IMR-90 (cell line): ENCODE data around the gene SEMA4B. TPM values are rescaled to one million over a fixed set of nuclear protein-coding genes. Genes with fewer than 3 reads are reported as not detected.
A peak's percentile ranks its signal among the peaks of the same experiment; 100 is the strongest.

ENCODE experiments used
- ATAC-seq: fragments of 200-7000 bp; cut with Tn5 transposase; 2 replicates; pipeline ENCODE4 v1.9.1; 2020; ENCODE audit warnings: low read depth, mild to moderate bottlenecking, moderate library complexity
- BruUV-seq: library from RNA; stranded (reverse); fragments of 400-500 nt; replicated peaks from 2 replicates; lab custom pipeline; 2021; lab: Mats Ljungman, UMichigan
- CTCF ChIA-PET: fragments of 300-600 bp; formaldehyde crosslinking; extraction: SDS; loops from one replicate; lab custom pipeline; 2021; ENCODE audit warnings: antibody characterized with exemption; lab: Yijun Ruan, JAX
- POLR2A ChIA-PET: fragments of 300-600 bp; sonication (Branson Sonifier 250); formaldehyde crosslinking; loops from one replicate; lab custom pipeline; 2022; ENCODE audit warnings: antibody characterized with exemption; ENCODE audit not compliant: unreplicated experiment; lab: Charles Lee
- DNase-seq: peaks from one replicate; pipeline ENCODE4 v3.0.0; 2013
- H2AFZ ChIP-seq: replicated peaks from 2 replicates; pipeline ENCODE3; 2013; ENCODE audit warnings: low read length, mild to moderate bottlenecking; ENCODE audit not compliant: poor library complexity
- H2AK5ac ChIP-seq: 2 replicates; pipeline ENCODE4 v1.6.1; 2013; ENCODE audit warnings: low read depth, low read length, inconsistent platforms
- H2AK9ac ChIP-seq: replicated peaks from 2 replicates; pipeline ENCODE3; 2013; ENCODE audit warnings: mild to moderate bottlenecking, low read depth, low read length, moderate library complexity; ENCODE audit not compliant: poor library complexity
- H2BK120ac ChIP-seq: 2 replicates; pipeline ENCODE4 v1.6.1; 2013; ENCODE audit warnings: low read depth, low read length, inconsistent platforms
- H2BK15ac ChIP-seq: 3 replicates; pipeline ENCODE4 v1.6.1; 2013; ENCODE audit warnings: low read depth, low read length, inconsistent platforms
- H2BK20ac ChIP-seq: 2 replicates; pipeline ENCODE4 v1.6.1; 2013; ENCODE audit warnings: low read depth, mild to moderate bottlenecking, inconsistent platforms, low read length, moderate library complexity
- H2BK5ac ChIP-seq: 2 replicates; pipeline ENCODE4 v1.6.1; 2013; ENCODE audit warnings: mild to moderate bottlenecking, low read depth, low read length, inconsistent platforms; ENCODE audit not compliant: poor library complexity, severe bottlenecking
- H3K14ac ChIP-seq: replicated peaks from 2 replicates; pipeline ENCODE4 v1.6.1; 2013; ENCODE audit warnings: low read depth, low read length, inconsistent platforms
- H3K18ac ChIP-seq: 2 replicates; pipeline ENCODE4 v1.6.1; 2013; ENCODE audit warnings: low read depth, low read length, control low read depth
- H3K23ac ChIP-seq: 2 replicates; pipeline ENCODE4 v1.6.1; 2013; ENCODE audit warnings: low read depth, low read length, inconsistent platforms
- H3K27ac ChIP-seq: 2 replicates; pipeline ENCODE4 v1.5.1; 2013; ENCODE audit warnings: mild to moderate bottlenecking, control low read depth, low read length; ENCODE audit not compliant: insufficient read depth
- H3K27me3 ChIP-seq: 2 replicates; pipeline ENCODE4 v1.6.1; 2013; ENCODE audit warnings: low read length; ENCODE audit not compliant: control insufficient read depth, insufficient read depth
- H3K36me3 ChIP-seq: 2 replicates; pipeline ENCODE4 v1.6.1; 2013; ENCODE audit warnings: low read length, mixed read lengths; ENCODE audit not compliant: control insufficient read depth, insufficient read depth
- H3K4ac ChIP-seq: 2 replicates; pipeline ENCODE4 v1.6.1; 2013; ENCODE audit warnings: low read depth, low read length, inconsistent platforms
- H3K4me1 ChIP-seq: 2 replicates; pipeline ENCODE4 v1.6.1; 2013; ENCODE audit warnings: low read length, mixed read lengths; ENCODE audit not compliant: control insufficient read depth, insufficient read depth
- H3K4me2 ChIP-seq: 2 replicates; pipeline ENCODE4 v1.6.1; 2013; ENCODE audit warnings: low read depth, mild to moderate bottlenecking, control low read depth, low read length, moderate library complexity
- H3K4me3 ChIP-seq: 2 replicates; pipeline ENCODE4 v1.5.1; 2013; ENCODE audit warnings: low read depth, mild to moderate bottlenecking, control low read depth, low read length, moderate library complexity; ENCODE audit not compliant: insufficient read depth
- H3K56ac ChIP-seq: 2 replicates; pipeline ENCODE4 v1.6.1; 2013; ENCODE audit warnings: low read length, inconsistent platforms; ENCODE audit not compliant: insufficient read depth; ENCODE audit errors: extremely low read depth
- H3K79me1 ChIP-seq, 2 experiments: 2 replicates each; pipeline ENCODE4 v1.6.1; 2013; ENCODE audit warnings: low read length in 2 of 2, inconsistent platforms in 1 of 2, low read depth in 1 of 2
- H3K9ac ChIP-seq: 2 replicates; pipeline ENCODE4 v1.6.1; 2013; ENCODE audit warnings: low read depth, low read length, control low read depth
- H3K9me1 ChIP-seq: 2 replicates; pipeline ENCODE4 v1.6.1; 2013; ENCODE audit warnings: low read length, inconsistent platforms; ENCODE audit not compliant: insufficient read depth
- H3K9me3 ChIP-seq: 2 replicates; pipeline ENCODE4 v1.6.1; 2013; ENCODE audit warnings: low read length; ENCODE audit not compliant: control insufficient read depth, insufficient read depth
- H4K20me1 ChIP-seq: 2 replicates; pipeline ENCODE4 v1.6.1; 2013; ENCODE audit warnings: low read length, inconsistent platforms; ENCODE audit not compliant: insufficient read depth
- H4K5ac ChIP-seq: 2 replicates; pipeline ENCODE4 v1.6.1; 2013; ENCODE audit warnings: mild to moderate bottlenecking, low read depth, low read length, control low read depth
- H4K8ac ChIP-seq, 2 experiments: 2 replicates each; pipeline ENCODE4 v1.6.1; 2013; ENCODE audit warnings: low read depth in 2 of 2, low read length in 2 of 2, control low read depth in 1 of 2, inconsistent platforms in 1 of 2
- H4K91ac ChIP-seq: 2 replicates; pipeline ENCODE4 v1.6.1; 2013; ENCODE audit warnings: low read depth, low read length, inconsistent platforms; ENCODE audit not compliant: insufficient read depth
- MAZ ChIP-seq: IDR thresholded peaks from 2 replicates; pipeline ENCODE4 v1.6.1; 2012; ENCODE audit warnings: low read depth, mild to moderate bottlenecking, low read length, improper control_type of control experiment, moderate library complexity, borderline replicate concordance
- MXI1 ChIP-seq: IDR thresholded peaks from 2 replicates; pipeline ENCODE4 v1.6.1; 2012; ENCODE audit warnings: low read depth, mild to moderate bottlenecking, low read length, moderate library complexity, borderline replicate concordance
- WGBS, 2 experiments: methylation state at CpG; one replicate each; pipeline versions ENCODE4 v1.1.5 to v1.1.7; 2013; ENCODE audit warnings: missing lambda C conversion rate in 2 of 2; ENCODE audit not compliant: insufficient read length in 1 of 2; ENCODE audit errors: extremely low coverage in 2 of 2; 5-methylcytosine and 5-hydroxymethylcytosine counted together
- dilution Hi-C: fragments of 300-500 bp; cut with HindIII; formaldehyde crosslinking; loops from one replicate; pipeline ENCODE4 v1.14.3; 2018; ENCODE audit warnings: low sequenced_read_pairs; ENCODE audit not compliant: unreplicated experiment
- in situ Hi-C: fragments of 300-500 bp; cut with MboI; formaldehyde crosslinking; loops from 3 replicates; pipeline ENCODE4 v1.14.3; 2019; ENCODE audit warnings: low sequenced_read_pairs, inconsistent platforms, mixed read lengths
- intact Hi-C: fragments of 100-400 bp; cut with micrococcal nuclease; formaldehyde crosslinking; loops from 2 replicates; pipeline ENCODE4 v1.10.0; 2022
- polyA plus RNA-seq, 3 experiments: library from polyadenylated mRNA; depleted of rRNA; stranded (reverse); fragments of >200 nt; gene quantifications; 2 replicates each; pipeline ENCODE4 v1.2.3, GENCODE V29; 2012; ENCODE audit warnings: low replicate concordance in 1 of 3
- total RNA-seq: library from RNA; depleted of rRNA; stranded (reverse); fragments of >200 nt; gene quantifications from 2 replicates; pipeline ENCODE4 v1.2.3, GENCODE V29; 2012
- TF ChIP-seq, protein P1 (sequence below): fragments of 150-350 bp; IDR thresholded peaks from 2 replicates; pipeline ENCODE4 v1.6.1; 2017; ENCODE audit warnings: mild to moderate bottlenecking, antibody characterized with exemption, low read length, low read depth

Gene SEMA4B
- total and polyA plus RNA-seq, 2 of the 4 experiments (the other 2 are of a cell fraction) = 5.0 to 22.5 TPM

GRCh38 chr15:90249203-90249863, 48.2 kb downstream of the SEMA4B start, which contains the start of gene TTLL13:
Gene TTLL13, plus strand, starts transcription at chr15:90249556. Its CDS starts 1,075 bp downstream, at chr15:90250631.
- in situ Hi-C loops (no loop called here), dilution Hi-C loops (no loop called here)
- TF ChIP-seq MXI1 = peak; percentile 92; the same call in 1 of the 2 replicates
- peak; percentile 21; the same call in 1 of the 2 replicates for TF ChIP-seq MAZ
- TF ChIP-seq, protein P1, sequence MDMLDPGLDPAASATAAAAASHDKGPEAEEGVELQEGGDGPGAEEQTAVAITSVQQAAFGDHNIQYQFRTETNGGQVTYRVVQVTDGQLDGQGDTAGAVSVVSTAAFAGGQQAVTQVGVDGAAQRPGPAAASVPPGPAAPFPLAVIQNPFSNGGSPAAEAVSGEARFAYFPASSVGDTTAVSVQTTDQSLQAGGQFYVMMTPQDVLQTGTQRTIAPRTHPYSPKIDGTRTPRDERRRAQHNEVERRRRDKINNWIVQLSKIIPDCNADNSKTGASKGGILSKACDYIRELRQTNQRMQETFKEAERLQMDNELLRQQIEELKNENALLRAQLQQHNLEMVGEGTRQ = no peak

More at GRCh38 chr15:90249203-90249863, 48.2 kb downstream of the SEMA4B start, which contains the start of gene TTLL13:
- Histone ChIP-seq H4K20me1 (no peaks in the 10 kb centered on the region), H3K4ac (peak within 1 kb of the TSS; percentile 36), H2AFZ (peak within 1 kb of the TSS; percentile 90), H4K8ac (peak within 1 kb of the TSS; percentile 16 to 83; a peak in 2 of 4 replicates), H2BK5ac (no peak within 1 kb of the TSS), H3K36me3 (no peaks in the 10 kb centered on the region), H3K56ac (no peak within 1 kb of the TSS; the same call in 1 of the 2 replicates), H3K4me3 (peak within 1 kb of the TSS; percentile 72), H2BK15ac (no peak within 1 kb of the TSS), H4K5ac (no peak within 1 kb of the TSS), H2BK120ac (peak within 1 kb of the TSS; percentile 23; the same call in 1 of the 2 replicates), H2AK9ac (peak within 1 kb of the TSS; percentile 90), H3K18ac (no peak within 1 kb of the TSS), H4K91ac (no peak within 1 kb of the TSS), H2BK20ac (no peak within 1 kb of the TSS), H3K9me3 (no peaks in the 10 kb centered on the region), H3K9ac (peak within 1 kb of the TSS; percentile 51), H3K27me3 (no peaks in the 10 kb centered on the region), H3K9me1 (peaks cover 10% of the 10 kb centered on the region), H3K23ac (peak within 1 kb of the TSS; percentile 51; the same call in 1 of the 2 replicates), H3K79me1 (no peaks in the 10 kb centered on the region), H2AK5ac (no peak within 1 kb of the TSS; the same call in 1 of the 2 replicates), H3K4me1 (no peaks in the 10 kb centered on the region), H3K14ac (peak within 1 kb of the TSS; percentile 59; the same call in 1 of the 2 replicates), H3K27ac (no peak within 1 kb of the TSS), H3K4me2 (peak within 1 kb of the TSS; percentile 98)
- ChIA-PET CTCF (interaction anchor here (0.5 kb wide), 1 partner anchor 320 kb away, joined by 3 read pairs; no protein-coding TSS in a partner anchor), POLR2A (interaction anchor here (0.6 to 0.7 kb wide), 2 partner anchors 15 to 696 kb away, joined by 5 to 6 read pairs; partner anchors contain the start of genes CIB1 and GDPGP1)
- BruUV-seq = no TSS peak
- intact Hi-C loops = no loop called here
- ATAC-seq (peak; percentile 98), DNase-seq (peak; percentile 72)
- 0% methylated on average over 8 of the region's 44 CpGs; no CpG with 5 or more reads in 1 of the 2 experiments for WGBS, 2 experiments
